ENCODE measurements around the gene DCAKD. TPM values are rescaled to one million over a fixed set of nuclear protein-coding genes. Genes with fewer than 3 reads are reported as not detected.

The DCAKD gene
- total RNA-seq, 1 experiment from 2014 or later = 48.3 TPM

- Histone ChIP-seq H4K20me1 (ENCODE audit: control insufficient read depth, insufficient read depth, insufficient read length) (peaks cover 2% of the 10 kb centered on the region), H3K4me2 (ENCODE audit: insufficient read depth, insufficient read length, low read length) (peak overlapping the region; percentile 33), H3K4me1 (ENCODE audit: insufficient read depth, low read length) (no peaks in the 10 kb centered on the region; the same call in 1 of the 2 replicates), H3K23ac (ENCODE audit: insufficient read length, low read depth, low read length) (no peak overlapping the region), H4K8ac (replicated peaks; ENCODE audit: insufficient read length, low read depth, low read length) (no peak overlapping the region), H3K4ac (ENCODE audit: low read depth, low read length) (no peak overlapping the region), H2BK12ac (ENCODE audit: insufficient read length, low read depth, low read length) (no peak overlapping the region), H4K5ac (ENCODE audit: insufficient read length, low read depth, low read length) (no peak overlapping the region), H3K23me2 (ENCODE audit: insufficient read length, low read depth, low read length, poor library complexity, severe bottlenecking) (peaks cover 14% of the 10 kb centered on the region), H3K27ac (ENCODE audit: insufficient read length, low read depth, low read length) (no peak overlapping the region), H3K18ac (ENCODE audit: insufficient read length, low read depth, low read length) (no peak overlapping the region), H3K9ac (ENCODE audit: extremely low read depth, insufficient read length, low read length) (no peak overlapping the region), H2BK5ac (ENCODE audit: insufficient read length, low read length) (no peak overlapping the region), H3K9me3 (ENCODE audit: control insufficient read depth, low read depth, low read length) (no peaks in the 10 kb centered on the region), H2BK20ac (ENCODE audit: low read depth, low read length, poor library complexity, severe bottlenecking) (no peak overlapping the region), H3K79me2 (ENCODE audit: insufficient read depth, low read length) (no peaks in the 10 kb centered on the region), H2AK5ac (ENCODE audit: insufficient read length, low read length) (no peak overlapping the region), H3K79me1 (ENCODE audit: insufficient read depth, low read depth, low read length, poor library complexity, severe bottlenecking) (no peaks in the 10 kb centered on the region), H3T11ph (ENCODE audit: low read length) (no peak overlapping the region), H2BK15ac (ENCODE audit: low read depth, low read length) (no peak overlapping the region), H3K14ac (ENCODE audit: insufficient read depth, low read length) (no peak overlapping the region), H4K91ac (ENCODE audit: insufficient read length, low read depth, low read length) (no peak overlapping the region), H3K56ac (ENCODE audit: insufficient read length, low read depth, low read length) (no peak overlapping the region), H3K27me3 (ENCODE audit: insufficient read depth, low read length) (peaks cover 24% of the 10 kb centered on the region; the same call in 1 of the 2 replicates), H2BK120ac (ENCODE audit: low read depth, low read length, poor library complexity, severe bottlenecking) (no peak overlapping the region), H2AFZ (ENCODE audit: low read length) (no peak overlapping the region)
- Mint-ChIP-seq H3K4me1 (peaks cover 29 to 46% of the 10 kb centered on the region in 2 experiments), H3K36me3 (ENCODE audit: insufficient read depth in 1 of 3, low read depth in 3 of 3) (peaks cover 0 to 4% (median 2%) of the 10 kb centered on the region in 3 experiments; a peak in 2 of 7 replicates), H3K27me3 (ENCODE audit: low read depth) (peaks cover 47% of the 10 kb centered on the region), H3K27ac (no peak overlapping the region), H3K9me3 (no peaks in the 10 kb centered on the region; a peak in 2 of 5 replicates), H3K4me3 (peak overlapping the region; percentile 79 to 92)
- WGBS (ENCODE audit: extremely low coverage, insufficient read length, low lambda C conversion rate) = no CpG with 5 or more reads among the region's 4 CpGs
- DNase-seq = no peak
- TF ChIP-seq CTCF (conservative IDR thresholded peaks at IDR 0.05) = no peak
These were observed 33.0 kb downstream of the DCAKD start for GRCh38 chr17:45018514-45018847.

Measured in H9 (cell line).